ENCODE results near the gene PCP4.

Gene PCP4

GRCh38 chr21:39852726-39853500 lies 14.3 kb upstream of the PCP4 start:
- TF ChIP-seq, protein P1, sequence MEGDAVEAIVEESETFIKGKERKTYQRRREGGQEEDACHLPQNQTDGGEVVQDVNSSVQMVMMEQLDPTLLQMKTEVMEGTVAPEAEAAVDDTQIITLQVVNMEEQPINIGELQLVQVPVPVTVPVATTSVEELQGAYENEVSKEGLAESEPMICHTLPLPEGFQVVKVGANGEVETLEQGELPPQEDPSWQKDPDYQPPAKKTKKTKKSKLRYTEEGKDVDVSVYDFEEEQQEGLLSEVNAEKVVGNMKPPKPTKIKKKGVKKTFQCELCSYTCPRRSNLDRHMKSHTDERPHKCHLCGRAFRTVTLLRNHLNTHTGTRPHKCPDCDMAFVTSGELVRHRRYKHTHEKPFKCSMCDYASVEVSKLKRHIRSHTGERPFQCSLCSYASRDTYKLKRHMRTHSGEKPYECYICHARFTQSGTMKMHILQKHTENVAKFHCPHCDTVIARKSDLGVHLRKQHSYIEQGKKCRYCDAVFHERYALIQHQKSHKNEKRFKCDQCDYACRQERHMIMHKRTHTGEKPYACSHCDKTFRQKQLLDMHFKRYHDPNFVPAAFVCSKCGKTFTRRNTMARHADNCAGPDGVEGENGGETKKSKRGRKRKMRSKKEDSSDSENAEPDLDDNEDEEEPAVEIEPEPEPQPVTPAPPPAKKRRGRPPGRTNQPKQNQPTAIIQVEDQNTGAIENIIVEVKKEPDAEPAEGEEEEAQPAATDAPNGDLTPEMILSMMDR (IDR thresholded peaks at IDR 0.05): no peak
- Histone ChIP-seq H3K27ac (no peak overlapping the region), H3K4me3 (no peak overlapping the region), H3K9me3 (no peaks in the 10 kb centered on the region), H3K36me3 (no peaks in the 10 kb centered on the region), H3K4me1 (no peaks in the 10 kb centered on the region), H3K27me3 (no peaks in the 10 kb centered on the region)
- intact Hi-C loops (cut with DNase I; ENCODE audit: low total_unique reads): no loop called here
- DNase-seq: no peak

DNA sequence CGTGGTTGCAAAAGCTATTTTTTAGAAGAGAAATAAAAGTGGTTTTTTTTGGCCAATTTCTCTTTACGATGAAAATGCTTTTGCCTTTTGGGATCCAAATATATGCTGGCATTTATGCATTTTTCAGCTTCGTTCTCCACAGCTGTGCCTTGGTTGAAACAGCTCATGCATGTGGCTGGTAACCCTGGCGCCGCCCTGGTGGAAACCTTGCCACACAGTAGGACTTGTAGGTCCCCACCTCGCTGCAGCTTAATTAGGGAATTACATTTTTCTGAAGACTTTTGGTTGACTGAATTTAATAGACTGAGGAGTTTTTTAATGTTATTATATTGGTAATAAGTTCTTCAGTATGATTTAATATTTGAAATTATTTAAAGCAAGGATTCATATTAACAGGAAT lies 12.7 kb upstream of the PCP4 start:
- Histone ChIP-seq H3K4me1 (peaks cover 0 to 3% (median 0%) of the 10 kb centered on the region in 4 donors), H3K27me3 (no peaks in the 10 kb centered on the region)
- TF ChIP-seq, protein P1 (IDR thresholded peaks at IDR 0.05): no peak

DNA sequence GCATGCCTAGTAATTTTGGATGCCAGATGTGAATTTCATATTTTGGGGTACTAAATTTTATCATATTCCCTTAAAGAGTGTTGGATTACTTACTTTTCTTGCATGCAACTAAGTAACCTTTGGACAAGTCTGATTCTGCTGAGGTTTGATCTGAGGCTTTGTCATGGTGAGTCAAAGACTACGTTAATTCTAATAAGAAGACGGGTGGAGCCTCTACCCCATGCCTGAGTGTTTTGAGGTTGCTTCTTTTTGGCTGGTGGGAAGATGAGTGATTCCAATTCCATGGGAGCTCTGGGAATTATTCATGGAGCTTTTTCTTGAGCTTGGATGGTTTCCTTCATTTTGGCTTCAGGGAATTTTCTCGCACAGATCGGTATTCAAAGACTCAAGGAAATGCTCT lies 11.6 kb upstream of the PCP4 start:
- no peak for DNase-seq
- intact Hi-C loops (cut with DNase I; ENCODE audit: low total_unique reads): no loop called here
- H3K27me3 ChIP-seq: no peaks in the 10 kb centered on the region
- no peak overlapping the region for H3K4me3 ChIP-seq
- H3K27ac ChIP-seq: no peak overlapping the region
- no peaks in the 10 kb centered on the region for H3K9me3 ChIP-seq
- H3K4me1 ChIP-seq: peaks cover 0 to 5% (median 0%) of the 10 kb centered on the region in 4 donors
- TF ChIP-seq, protein P1 (IDR thresholded peaks at IDR 0.05): no peak
- no peaks in the 10 kb centered on the region for H3K36me3 ChIP-seq

More for the DNA sequence above, 12.7 kb upstream of the PCP4 start:
- no peak for DNase-seq
- Histone ChIP-seq H3K27ac (no peak overlapping the region), H3K4me3 (no peak overlapping the region), H3K9me3 (no peaks in the 10 kb centered on the region), H3K36me3 (no peaks in the 10 kb centered on the region)
- intact Hi-C loops (cut with DNase I; ENCODE audit: low total_unique reads): no loop called here

GRCh38 chr21:39860600-39860999 lies 6.6 kb upstream of the PCP4 start:
- Histone ChIP-seq H3K27ac (no peak overlapping the region), H3K36me3 (no peaks in the 10 kb centered on the region), H3K4me3 (no peak overlapping the region), H3K27me3 (no peaks in the 10 kb centered on the region), H3K9me3 (no peaks in the 10 kb centered on the region), H3K4me1 (peaks cover 0 to 5% (median 0%) of the 10 kb centered on the region in 4 donors)
- TF ChIP-seq, protein P1 (IDR thresholded peaks at IDR 0.05): no peak
- DNase-seq: no peak
- intact Hi-C loops (cut with DNase I; ENCODE audit: low total_unique reads): no loop called here

DNA sequence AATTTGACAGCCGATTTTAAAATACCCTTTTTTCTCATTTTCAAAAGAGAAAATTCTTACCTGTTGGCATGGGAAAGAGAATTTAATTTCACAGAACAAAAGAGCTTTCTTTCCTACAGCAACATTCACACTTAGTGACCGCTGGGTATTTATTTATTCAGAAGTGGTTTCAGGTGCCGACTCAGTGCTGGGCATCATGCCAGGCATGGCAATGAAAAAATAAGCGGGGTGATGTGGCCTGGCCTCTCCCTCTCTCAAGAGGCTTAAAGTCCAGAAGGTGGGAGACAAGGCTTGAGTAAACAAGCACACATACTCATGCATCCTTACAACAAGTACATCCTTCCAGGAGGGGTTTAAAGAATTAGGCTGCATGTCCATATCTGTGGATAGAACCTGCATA lies 4.1 kb upstream of the PCP4 start:
- Histone ChIP-seq H3K4me1 (peaks cover 0 to 5% (median 0%) of the 10 kb centered on the region in 4 donors), H3K4me3 (no peak overlapping the region), H3K36me3 (no peaks in the 10 kb centered on the region), H3K27me3 (no peaks in the 10 kb centered on the region), H3K9me3 (no peaks in the 10 kb centered on the region), H3K27ac (no peak overlapping the region)
- intact Hi-C loops (cut with DNase I; ENCODE audit: low total_unique reads): no loop called here
- TF ChIP-seq, protein P1 (IDR thresholded peaks at IDR 0.05): no peak
- no peak for DNase-seq
